H1 (cell line): ENCODE results near the gene TEDC1. TPM values are rescaled to one million over a fixed set of nuclear protein-coding genes. Genes with fewer than 3 reads are reported as not detected.

Experiments
- CTCF ChIA-PET: fragments of 300-600 bp; sonication (Branson Sonifier 250); formaldehyde crosslinking; loops from one replicate; lab custom pipeline; 2021; ENCODE audit not compliant: partially characterized antibody; lab: Charles Lee
- POLR2A ChIA-PET: fragments of 300-600 bp; sonication (Branson Sonifier 250); formaldehyde crosslinking; loops from one replicate; lab custom pipeline; 2021; ENCODE audit warnings: inconsistent platforms; ENCODE audit not compliant: partially characterized antibody; lab: Charles Lee
- DNase-seq, 2 experiments: peaks; one replicate each; pipeline versions ENCODE4 v3.0.0 to v3.0.0-alpha.2; 2010 to 2022; ENCODE audit warnings: low spot score in 2 of 2, low read depth in 1 of 2, mixed read lengths in 1 of 2
- FAIRE-seq: peaks from 2 replicates; lab custom pipeline; 2011; peaks lifted over from hg19 to GRCh38; lab: Jason Lieb, UNC
- H2AFZ ChIP-seq: 2 replicates; pipeline ENCODE4 v1.8.1; 2012; ENCODE audit warnings: low read length, inconsistent platforms
- H2AK5ac ChIP-seq: 2 replicates; pipeline ENCODE4 v1.6.1; 2013; ENCODE audit warnings: low read depth, low read length
- H2BK120ac ChIP-seq: replicated peaks from 2 replicates; pipeline ENCODE3; 2013; ENCODE audit warnings: low read depth, low read length, inconsistent platforms
- H2BK12ac ChIP-seq: 2 replicates; pipeline ENCODE4 v1.6.1; 2013; ENCODE audit warnings: low read depth, low read length
- H2BK15ac ChIP-seq: 2 replicates; pipeline ENCODE4 v1.6.1; 2013; ENCODE audit warnings: low read length
- H2BK20ac ChIP-seq: 2 replicates; pipeline ENCODE4 v1.6.1; 2013; ENCODE audit warnings: low read length
- H2BK5ac ChIP-seq: 2 replicates; pipeline ENCODE4 v1.6.1; 2013; ENCODE audit warnings: low read depth, low read length
- H3K14ac ChIP-seq: 2 replicates; pipeline ENCODE4 v1.6.1; 2013; ENCODE audit warnings: inconsistent platforms; ENCODE audit not compliant: insufficient read length
- H3K18ac ChIP-seq: 2 replicates; pipeline ENCODE4 v1.6.1; 2013; ENCODE audit warnings: low read length; ENCODE audit errors: extremely low read depth
- H3K23ac ChIP-seq: 2 replicates; pipeline ENCODE4 v1.6.1; 2013; ENCODE audit warnings: inconsistent platforms; ENCODE audit not compliant: insufficient read length
- H3K23me2 ChIP-seq: 2 replicates; pipeline ENCODE4 v1.6.1; 2013; ENCODE audit warnings: low read depth, low read length
- H3K27ac ChIP-seq: 2 replicates; pipeline ENCODE4 v1.6.1; 2011; ENCODE audit warnings: low read depth, low read length, inconsistent platforms
- H3K27me3 ChIP-seq, 4 experiments: replicated peaks in 1 of 4; 1 replicate in 1 of 4; 2 replicates in 3 of 4; pipeline versions ENCODE4 v1.6.1 to v1.8.1; 2011 to 2013; ENCODE audit warnings: low read length in 3 of 4, mild to moderate bottlenecking in 3 of 4, inconsistent platforms in 2 of 4, mixed read lengths in 2 of 4, moderate library complexity in 1 of 4; ENCODE audit not compliant: control insufficient read depth in 3 of 4, insufficient read depth in 3 of 4; ENCODE audit errors: extremely low read depth in 1 of 4
- H3K36me3 ChIP-seq, 4 experiments: 2 replicates each; pipeline versions ENCODE4 v1.6.1 to v1.8.1; 2011 to 2013; ENCODE audit warnings: mild to moderate bottlenecking in 4 of 4, low read length in 3 of 4, moderate library complexity in 2 of 4, control low read depth in 1 of 4, inconsistent platforms in 1 of 4; ENCODE audit not compliant: insufficient read depth in 4 of 4, control insufficient read depth in 2 of 4
- H3K4ac ChIP-seq: replicated peaks from 2 replicates; pipeline ENCODE3; 2013; ENCODE audit warnings: low read length, low read depth, mixed read lengths, inconsistent platforms; ENCODE audit not compliant: insufficient read length
- H3K4me1 ChIP-seq, 4 experiments: replicated peaks in 1 of 4; 1 replicate in 1 of 4; 2 replicates in 3 of 4; pipeline versions ENCODE4 v1.6.1 to v1.8.1; 2011 to 2013; ENCODE audit warnings: low read length in 3 of 4, inconsistent platforms in 2 of 4, mixed read lengths in 1 of 4; ENCODE audit not compliant: insufficient read depth in 4 of 4, control insufficient read depth in 3 of 4
- H3K4me2 ChIP-seq, 2 experiments: 2 replicates each; pipeline versions ENCODE4 v1.6.1 to v1.8.1; 2011 to 2013; ENCODE audit warnings: low read depth in 2 of 2, low read length in 2 of 2, control low read depth in 1 of 2, inconsistent platforms in 1 of 2, mild to moderate bottlenecking in 1 of 2; ENCODE audit not compliant: insufficient read depth in 1 of 2
- H3K4me3 ChIP-seq, 4 experiments: fragments of 200-600, 300-600 bp in 1 of 4; sonication (generic), shearing (Covaris generic), sonication (Bioruptor Twin) in 1 of 4; 2 replicates each; pipeline versions ENCODE4 v1.5.1 to v1.8.1; 2011 to 2016; ENCODE audit warnings: low read length in 4 of 4, low read depth in 3 of 4, control low read depth in 2 of 4, inconsistent platforms in 2 of 4, mild to moderate bottlenecking in 2 of 4, mixed read lengths in 1 of 4, moderate library complexity in 1 of 4; ENCODE audit not compliant: insufficient read depth in 2 of 4; ENCODE audit errors: extremely low read depth in 1 of 4
- H3K56ac ChIP-seq: replicated peaks from 2 replicates; pipeline ENCODE3; 2013; ENCODE audit warnings: low read depth, mild to moderate bottlenecking, mixed read lengths, low read length, inconsistent platforms; ENCODE audit not compliant: insufficient read length
- H3K79me1 ChIP-seq: 2 replicates; pipeline ENCODE4 v1.6.1; 2013; ENCODE audit warnings: low read depth, low read length, control low read depth
- H3K79me2 ChIP-seq, 2 experiments: 2 replicates each; pipeline versions ENCODE4 v1.6.1 to v1.8.1; 2012 to 2013; ENCODE audit warnings: low read length in 2 of 2, mild to moderate bottlenecking in 2 of 2, inconsistent platforms in 1 of 2; ENCODE audit not compliant: insufficient read depth in 2 of 2, control insufficient read depth in 1 of 2
- H3K9ac ChIP-seq, 4 experiments: replicated peaks in 1 of 4; 1 replicate in 1 of 4; 2 replicates in 3 of 4; pipeline versions ENCODE4 v1.6.1 to v1.8.1; 2011 to 2013; ENCODE audit warnings: low read depth in 3 of 4, low read length in 3 of 4, control low read depth in 2 of 4, mild to moderate bottlenecking in 2 of 4, moderate library complexity in 2 of 4, inconsistent platforms in 1 of 4; ENCODE audit errors: extremely low read depth in 1 of 4
- H3K9me3 ChIP-seq, 2 experiments: 2 replicates each; pipeline versions ENCODE4 v1.6.1 to v1.8.1; 2012 to 2013; ENCODE audit warnings: mild to moderate bottlenecking in 2 of 2, moderate library complexity in 2 of 2, control low read depth in 1 of 2, inconsistent platforms in 1 of 2, low read depth in 1 of 2, low read length in 1 of 2, mixed read lengths in 1 of 2; ENCODE audit not compliant: insufficient read depth in 2 of 2
- H4K20me1 ChIP-seq, 2 experiments: replicated peaks in 1 of 2; 2 replicates each; pipeline versions ENCODE3 to v1.8.1; 2011 to 2013; ENCODE audit warnings: inconsistent platforms in 2 of 2, low read length in 2 of 2, mild to moderate bottlenecking in 1 of 2; ENCODE audit not compliant: insufficient read depth in 2 of 2, control insufficient read depth in 1 of 2
- H4K5ac ChIP-seq: 2 replicates; pipeline ENCODE4 v1.6.1; 2013; ENCODE audit warnings: low read length, low read depth, mixed read lengths, inconsistent platforms; ENCODE audit not compliant: insufficient read length
- H4K8ac ChIP-seq: 2 replicates; pipeline ENCODE4 v1.8.0; 2013; ENCODE audit warnings: mild to moderate bottlenecking, moderate library complexity, low read length, inconsistent platforms; ENCODE audit not compliant: insufficient read depth; ENCODE audit errors: extremely low read depth
- H4K91ac ChIP-seq: replicated peaks from 2 replicates; pipeline ENCODE3; 2013; ENCODE audit warnings: low read length, mixed read lengths, inconsistent platforms; ENCODE audit not compliant: insufficient read length
- BACH1 ChIP-seq: IDR thresholded peaks from 2 replicates; pipeline ENCODE4 v1.6.1; 2012; ENCODE audit warnings: low read length, improper control_type of control experiment
- CHD2 ChIP-seq: IDR thresholded peaks from 2 replicates; pipeline ENCODE4 v1.6.1; 2012; ENCODE audit warnings: low read length, improper control_type of control experiment
- EZH2 ChIP-seq: fragments of 200-600 bp; sonication (generic); IDR thresholded peaks from 2 replicates; pipeline ENCODE4 v1.7.1; 2012; ENCODE audit warnings: low read depth, mild to moderate bottlenecking, moderate library complexity, low read length, inconsistent platforms; ENCODE audit not compliant: severe bottlenecking
- KDM1A ChIP-seq: fragments of 200-600, 300-600 bp; sonication (generic); IDR thresholded peaks from 2 replicates; pipeline ENCODE4 v1.7.1; 2016; ENCODE audit warnings: mild to moderate bottlenecking, low read length, borderline replicate concordance
- POU5F1 ChIP-seq: IDR thresholded peaks from 2 replicates; pipeline ENCODE4 v1.6.1; 2011; ENCODE audit warnings: low read depth, mild to moderate bottlenecking, low read length, moderate library complexity
- RNF2 ChIP-seq: fragments of 200-900, 300-1000 bp; sonication (generic); IDR thresholded peaks from 2 replicates; pipeline ENCODE4 v1.7.1; 2016; ENCODE audit warnings: borderline replicate concordance, low read depth, mild to moderate bottlenecking, antibody characterized with exemption, low read length; ENCODE audit not compliant: poor library complexity, severe bottlenecking; ENCODE audit errors: missing control alignments
- SUZ12 ChIP-seq: fragments of 200-600 bp; sonication (generic); IDR thresholded peaks from 2 replicates; pipeline ENCODE4 v1.6.1; 2012; ENCODE audit warnings: mild to moderate bottlenecking, inconsistent platforms, low read length, moderate library complexity, mixed read lengths
- TCF12 ChIP-seq: IDR thresholded peaks from 2 replicates; pipeline ENCODE4 v1.6.1; 2011; ENCODE audit warnings: low read depth, mild to moderate bottlenecking, low read length
- YY1 ChIP-seq: IDR thresholded peaks from 2 replicates; pipeline ENCODE4 v1.6.1; 2011; ENCODE audit warnings: low read depth, mild to moderate bottlenecking, low read length
- WGBS, 2 experiments: shearing (Covaris generic) in 1 of 2; methylation state at CpG; one replicate each; pipeline versions ENCODE4 v1.1.6 to v1.1.7; 2013 to 2015; ENCODE audit warnings: low lambda C conversion rate in 2 of 2, mixed read lengths in 2 of 2, inconsistent platforms in 1 of 2, low coverage in 1 of 2, missing lambda C conversion rate in 1 of 2; ENCODE audit not compliant: insufficient replicate concordance in 2 of 2, insufficient coverage in 1 of 2, insufficient read length in 1 of 2; ENCODE audit errors: extremely low coverage in 1 of 2, missing lambda C conversion rate in 1 of 2; 5-methylcytosine and 5-hydroxymethylcytosine counted together
- polyA plus RNA-seq, 7 experiments: library from polyadenylated mRNA; depleted of rRNA in 3 of 7; stranded (reverse) in 5 of 7; unstranded in 2 of 7; fragments of >200 nt in 5 of 7; fragments of 200-250 nt in 2 of 7; gene quantifications; 1 replicate in 5 of 7; 2 replicates in 1 of 7; 4 replicates in 1 of 7; pipeline versions ENCODE4 v1.2.1 to v1.2.3, GENCODE V29; 2011 to 2013; ENCODE audit warnings: missing spikeins in 2 of 7, mixed read lengths in 2 of 7
- total RNA-seq: library from RNA; stranded (reverse); fragmentation: NEBNext Ultra II Directional; extraction: Animal tissue kit (Norgen Biotek cat#: 25700); gene quantifications from 2 replicates; pipeline ENCODE4 v1.2.1, GENCODE V29; 2021

TEDC1 gene
- total and polyA plus RNA-seq, 2 of the 8 experiments (the other 6 are each of a cell fraction or from before 2014, with no cell fraction given), result 5.6 to 14.8 TPM

DNA sequence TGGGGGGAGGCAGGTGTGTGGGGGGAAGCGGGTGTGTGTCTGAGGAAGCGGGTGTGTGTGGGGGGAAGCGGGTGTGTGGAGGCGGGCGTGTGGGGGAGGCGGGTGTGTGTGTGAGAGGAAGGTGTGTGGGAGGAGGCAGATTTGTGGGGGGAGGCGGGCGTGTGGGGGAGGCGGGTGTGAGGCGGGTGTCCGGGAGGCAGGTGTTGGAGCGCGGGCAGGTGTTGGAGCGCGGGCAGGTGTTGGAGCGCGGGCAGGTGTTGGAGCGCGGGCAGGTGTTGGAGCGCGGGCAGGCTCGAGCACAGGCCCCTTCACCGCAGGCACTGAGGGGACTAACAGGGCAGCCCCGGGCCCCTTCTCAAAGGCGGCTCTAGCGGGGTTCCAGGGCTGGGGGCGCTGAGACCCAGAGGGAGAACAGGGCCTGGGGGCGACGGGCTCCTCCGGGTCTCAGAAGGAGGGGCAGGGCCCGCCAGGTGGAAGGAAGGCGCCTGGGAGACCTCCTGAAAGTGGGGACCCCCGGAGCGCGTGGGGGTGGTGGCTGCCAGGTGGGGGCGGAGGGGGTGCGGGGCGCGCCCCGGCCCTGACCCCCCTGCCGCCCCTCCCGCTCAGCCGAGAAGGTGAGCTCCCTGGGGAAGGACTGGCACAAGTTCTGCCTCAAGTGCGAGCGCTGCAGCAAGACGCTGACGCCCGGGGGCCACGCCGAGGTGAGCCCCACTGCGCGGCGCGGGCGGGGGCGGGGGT is 13.2 kb upstream of the TEDC1 start:
- ChIA-PET POLR2A (interaction anchor here (1.5 to 2.6 kb wide), 2 partner anchors 8 to 12 kb away, joined by 8 to 9 read pairs; partner anchors contain the start of gene CRIP1), CTCF (interaction anchor here (0.8 to 1.7 kb wide), 4 partner anchors 8 to 101 kb away, joined by 3 to 6 read pairs (median 4); partner anchors contain the start of gene CRIP1)
- Histone ChIP-seq H3K14ac (no peak overlapping the region), H3K9me3 (no peaks in the 10 kb centered on the region), H3K4me3 (peak overlapping the region in 1 of 4 experiments; percentile 53; a peak in 2 of 8 replicates), H2BK20ac (no peak overlapping the region), H3K56ac (no peak overlapping the region), H3K79me2 (no peaks in the 10 kb centered on the region), H2BK120ac (no peak overlapping the region), H4K20me1 (peaks cover 4 to 14% of the 10 kb centered on the region in 2 experiments), H3K79me1 (no peaks in the 10 kb centered on the region), H3K27me3 (peaks cover 54 to 83% (median 73%) of the 10 kb centered on the region in 4 experiments), H3K4me1 (peaks cover 0 to 54% (median 36%) of the 10 kb centered on the region in 4 experiments; a peak in 6 of 7 replicates), H3K27ac (no peak overlapping the region), H2BK15ac (no peak overlapping the region), H4K5ac (no peak overlapping the region), H3K36me3 (peaks cover 0 to 3% (median 0%) of the 10 kb centered on the region in 4 experiments; a peak in 1 of 8 replicates), H2BK5ac (no peak overlapping the region), H3K4ac (no peak overlapping the region), H3K18ac (no peak overlapping the region), H3K9ac (no peak overlapping the region), H3K23me2 (peaks cover 16% of the 10 kb centered on the region; the same call in 1 of the 2 replicates), H4K8ac (no peak overlapping the region), H2AK5ac (no peak overlapping the region), H3K4me2 (peak overlapping the region; percentile 58 to 72; a peak in 3 of 4 replicates), H3K23ac (no peak overlapping the region), H4K91ac (no peak overlapping the region), H2AFZ (no peak overlapping the region), H2BK12ac (no peak overlapping the region)
- 14% methylated on average over 12 of the region's 56 CpGs; no CpG with 5 or more reads in 1 of the 2 experiments for WGBS, 2 experiments
- DNase-seq (no peak), FAIRE-seq (no peak)
- TF ChIP-seq POU5F1, result no peak
- no peak for TF ChIP-seq RNF2
- TF ChIP-seq TCF12, result no peak
- peak; percentile 85 for TF ChIP-seq EZH2
- no peak for TF ChIP-seq BACH1
- no peak for TF ChIP-seq YY1
- TF ChIP-seq SUZ12, result peak; percentile 86
- no peak for TF ChIP-seq CHD2
- no peak for TF ChIP-seq KDM1A
